ENCODE measurements around the gene CROCC2.

The CROCC2 gene

GRCh38 chr2:240906141-240906910 lies at the start of gene CROCC2:
Gene CROCC2 (plus strand): TSS chr2:240906336. CDS start chr2:240906514, 178 bp downstream.
- no peak for DNase-seq

DNA sequence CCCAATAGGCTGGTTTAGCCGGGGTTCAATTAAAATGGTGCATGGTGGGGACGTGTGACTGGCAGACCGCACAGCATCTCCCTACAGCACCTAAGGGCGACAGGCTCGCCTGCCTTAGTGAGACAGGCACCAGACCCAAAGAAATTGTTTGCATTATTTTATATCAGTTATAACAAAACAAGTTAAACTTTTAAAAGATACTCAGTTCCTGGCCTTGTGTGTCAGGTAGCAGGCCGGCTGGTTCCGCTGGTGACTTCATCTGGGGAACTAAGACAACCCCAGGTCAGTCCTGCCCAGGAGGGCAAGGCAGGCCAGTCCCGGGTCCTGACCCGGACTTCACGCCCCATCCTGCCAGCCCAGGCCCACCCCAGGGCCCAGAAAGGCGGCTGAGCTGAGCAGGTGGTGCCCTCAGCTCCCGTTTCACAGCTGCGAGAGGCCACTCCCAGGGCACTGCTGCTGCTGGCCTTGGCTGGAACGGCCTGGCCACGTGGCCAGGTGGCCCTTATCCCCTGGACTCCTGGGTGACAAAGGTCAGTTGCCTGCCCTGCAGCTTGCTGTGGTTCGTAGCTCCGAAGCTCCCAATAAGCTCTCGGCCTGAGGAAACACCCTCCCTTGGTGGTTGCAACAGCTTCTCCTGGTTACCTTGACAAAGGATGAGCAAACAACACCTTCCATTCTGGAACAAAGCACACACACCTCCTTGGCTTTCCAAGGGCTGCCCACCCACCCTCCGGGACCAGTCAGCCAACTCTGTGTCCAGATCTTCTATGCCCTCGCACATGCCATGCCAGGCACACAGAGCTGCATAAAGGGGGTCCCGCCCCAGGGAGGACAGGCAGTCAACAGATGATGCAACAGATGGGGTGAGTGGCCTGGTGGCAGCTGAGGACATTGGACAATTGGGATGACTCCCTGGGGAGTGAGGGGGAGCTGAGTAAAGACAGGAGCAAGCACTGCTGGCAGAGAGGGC lies 48.8 kb upstream of the CROCC2 start:
- no peak for DNase-seq

DNA sequence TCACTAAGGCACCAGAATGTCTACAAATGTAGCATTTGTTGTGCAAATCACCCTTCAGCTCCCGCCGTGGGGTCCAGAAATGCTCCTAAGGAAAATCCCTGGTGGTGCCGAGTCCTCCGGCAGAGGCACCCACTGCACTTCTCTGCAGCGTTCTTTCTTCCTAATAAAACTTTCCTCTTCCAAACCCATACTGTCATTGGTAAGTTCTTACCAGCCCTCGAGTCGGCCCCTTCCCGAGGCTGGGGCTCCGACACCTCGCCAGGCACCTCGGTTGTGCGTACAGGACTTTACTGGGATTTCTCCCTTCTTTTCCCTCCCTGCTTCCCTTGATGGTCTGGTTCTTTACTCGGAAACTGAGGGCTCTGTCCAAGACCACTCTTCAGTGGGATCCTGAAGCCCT lies 47.8 kb upstream of the CROCC2 start:
- no peak for DNase-seq

DNA sequence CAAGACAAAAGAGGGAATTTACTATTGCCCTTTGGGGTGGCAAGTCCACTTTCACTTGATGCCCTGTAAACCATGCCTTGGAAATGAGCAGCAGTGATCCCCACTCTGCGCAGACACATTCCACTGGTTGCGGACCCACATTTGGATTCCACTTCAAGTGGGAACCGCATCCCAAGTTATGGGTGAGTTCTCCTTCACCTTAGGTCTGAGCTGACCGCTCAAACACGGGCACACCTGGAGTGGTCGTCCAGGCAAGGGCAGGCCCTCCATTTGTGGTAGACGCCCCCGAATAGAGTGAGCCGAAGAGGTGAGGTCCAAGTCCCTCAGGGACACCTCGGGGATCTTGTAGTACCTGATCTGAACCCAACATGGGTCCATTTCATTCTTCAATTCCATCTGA lies 47.3 kb upstream of the CROCC2 start:
- DNase-seq = no peak

- DNase-seq = no peak
These were observed 44.6 kb upstream of the CROCC2 start for GRCh38 chr2:240861547-240861946.

GRCh38 chr2:240864475-240864874 lies 41.7 kb upstream of the CROCC2 start:
- DNase-seq = no peak

DNA sequence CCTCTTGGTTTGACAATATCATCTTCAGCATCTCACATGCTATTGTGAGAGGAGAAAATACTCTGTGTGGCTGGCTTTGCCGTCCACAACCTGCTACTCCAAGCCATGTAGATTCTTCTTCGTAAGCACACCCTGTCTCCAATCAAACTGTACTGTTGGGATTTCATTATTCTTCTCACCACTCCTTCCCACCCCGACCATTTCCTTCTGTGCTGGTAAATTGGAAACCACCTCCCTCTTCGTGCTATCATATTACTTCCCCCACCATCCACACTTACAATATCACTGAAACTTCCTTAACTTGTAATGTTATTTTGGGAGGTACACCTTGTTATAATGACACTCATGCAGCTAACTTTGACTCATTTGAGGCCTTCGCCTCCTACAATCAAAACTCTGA lies 40.7 kb upstream of the CROCC2 start:
- DNase-seq = no peak

- no peak for DNase-seq
These were observed 37.6 kb upstream of the CROCC2 start, which contains the start of gene AGXT for GRCh38 chr2:240868286-240869108. Gene AGXT (plus strand): TSS chr2:240868824. CDS start chr2:240868866, 42 bp downstream.

DNA sequence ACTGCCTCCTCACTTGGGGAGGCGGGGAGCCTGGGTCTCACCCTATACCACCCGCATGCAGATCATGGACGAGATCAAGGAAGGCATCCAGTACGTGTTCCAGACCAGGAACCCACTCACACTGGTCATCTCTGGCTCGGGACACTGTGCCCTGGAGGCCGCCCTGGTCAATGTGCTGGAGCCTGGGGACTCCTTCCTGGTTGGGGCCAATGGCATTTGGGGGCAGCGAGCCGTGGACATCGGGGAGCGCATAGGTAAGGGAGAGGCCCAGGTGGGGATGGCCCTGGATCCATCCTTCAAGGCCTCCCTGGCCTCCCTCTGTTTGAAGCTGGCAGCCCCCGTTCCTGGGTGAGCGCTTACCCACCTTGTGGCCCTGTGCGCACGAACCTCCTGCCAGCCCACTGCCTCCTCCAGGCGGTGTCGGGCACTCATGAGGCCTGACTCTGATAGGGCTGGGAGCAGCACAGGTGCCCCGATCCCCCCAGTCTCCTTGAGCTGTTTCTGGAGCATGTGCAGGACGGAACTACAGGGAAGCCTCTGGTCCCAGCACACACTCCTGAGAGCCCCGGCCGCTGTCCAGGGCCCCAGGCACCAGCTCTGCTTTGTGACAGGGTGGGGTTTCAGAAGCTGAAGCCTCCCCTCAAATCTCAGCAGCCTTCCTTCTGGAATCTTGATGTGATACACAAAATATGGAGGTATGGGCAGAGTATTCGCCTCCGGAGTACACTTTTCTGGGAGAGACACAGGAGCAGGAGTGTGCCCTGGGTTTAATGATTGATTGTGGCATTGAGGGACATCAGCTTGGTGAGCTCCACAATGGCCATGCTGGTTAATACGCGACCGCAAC lies 36.8 kb upstream of the CROCC2 start:
- no peak for DNase-seq

- DNase-seq = no peak
These were observed 35.9 kb upstream of the CROCC2 start for GRCh38 chr2:240869956-240870875.

GRCh38 chr2:240871071-240871958 lies 34.8 kb upstream of the CROCC2 start:
- DNase-seq = no peak

GRCh38 chr2:240872317-240873097 lies 33.6 kb upstream of the CROCC2 start:
- DNase-seq = no peak

GRCh38 chr2:240873098-240873788 lies 32.9 kb upstream of the CROCC2 start:
- no peak for DNase-seq

- no peak for DNase-seq
These were observed 32.1 kb upstream of the CROCC2 start for GRCh38 chr2:240873805-240874714.

- no peak for DNase-seq
These were observed 31.4 kb upstream of the CROCC2 start for GRCh38 chr2:240874715-240875227.

DNA sequence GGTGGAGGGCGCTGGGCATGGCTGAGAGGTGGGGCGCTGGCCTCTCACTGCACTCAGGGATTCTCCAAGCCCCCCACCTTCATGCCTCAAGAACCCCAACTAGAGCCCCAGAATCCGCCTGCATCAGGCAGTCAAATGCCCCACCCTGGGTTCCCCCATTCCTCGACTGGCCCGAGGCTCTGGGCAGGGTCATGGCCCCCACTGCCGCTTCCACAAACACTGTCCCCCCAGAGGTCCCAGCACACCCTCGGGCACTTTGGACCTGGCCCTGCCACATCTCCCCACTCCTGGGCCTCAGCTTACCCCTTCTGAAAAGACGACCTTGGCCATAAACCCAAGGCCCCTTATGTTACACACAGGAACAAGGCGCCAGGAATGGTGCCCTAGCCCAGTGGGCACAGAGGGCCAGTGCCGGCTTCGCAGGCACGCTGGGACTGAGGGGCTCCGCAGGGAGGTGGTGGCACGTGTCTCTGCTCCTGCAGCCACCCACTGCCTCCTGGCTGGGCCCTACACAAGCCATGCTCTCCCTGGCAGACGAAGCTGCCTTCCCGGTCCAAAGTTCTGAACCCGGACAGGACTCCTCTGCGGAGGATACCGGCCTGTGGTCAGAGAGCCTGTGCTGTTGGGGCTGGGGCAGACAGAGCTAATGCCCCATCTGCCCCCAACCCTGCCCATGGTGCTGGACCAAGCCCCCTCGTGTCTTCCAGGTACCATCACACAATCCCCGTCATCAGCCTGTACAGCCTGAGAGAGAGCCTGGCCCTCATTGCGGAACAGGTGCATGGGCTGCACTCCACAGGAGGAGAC lies 30.7 kb upstream of the CROCC2 start:
- no peak for DNase-seq
